ENCODE data around the gene FNDC1.

The FNDC1 gene

GRCh38 chr6:159212525-159213280 is 43.5 kb downstream of the FNDC1 start:
- DNase-seq, result no peak

- DNase-seq, result no peak
Measured at GRCh38 chr6:159213405-159213804, 44.2 kb downstream of the FNDC1 start.

GRCh38 chr6:159214281-159214680 is 45.1 kb downstream of the FNDC1 start:
- DNase-seq, result no peak

- DNase-seq, result no peak
Measured at GRCh38 chr6:159217595-159218275, 48.5 kb downstream of the FNDC1 start.

GRCh38 chr6:159220093-159220492 is 50.9 kb downstream of the FNDC1 start:
- no peak for DNase-seq

GRCh38 chr6:159221486-159222170 is 52.4 kb downstream of the FNDC1 start:
- DNase-seq, result no peak

GRCh38 chr6:159224452-159224851 is 55.3 kb downstream of the FNDC1 start:
- DNase-seq, result no peak

GRCh38 chr6:159229651-159230051 is 60.5 kb downstream of the FNDC1 start:
- DNase-seq, result no peak

GRCh38 chr6:159232106-159232645 is 63.0 kb downstream of the FNDC1 start:
- no peak for DNase-seq

- DNase-seq, result no peak
Measured at GRCh38 chr6:159232751-159233150, 63.6 kb downstream of the FNDC1 start.

GRCh38 chr6:159233365-159234101 is 64.3 kb downstream of the FNDC1 start:
- no peak for DNase-seq

- no peak for DNase-seq
Measured at GRCh38 chr6:159234102-159234553, 64.9 kb downstream of the FNDC1 start.

- no peak for DNase-seq
Measured at GRCh38 chr6:159238920-159239558, 69.8 kb downstream of the FNDC1 start.

GRCh38 chr6:159249128-159249527 is 79.9 kb downstream of the FNDC1 start:
- DNase-seq, result no peak

GRCh38 chr6:159249752-159250151 is 80.6 kb downstream of the FNDC1 start:
- no peak for DNase-seq

- DNase-seq, result no peak
Measured at GRCh38 chr6:159250633-159251032, 81.4 kb downstream of the FNDC1 start.

GRCh38 chr6:159252955-159253508 is 83.8 kb downstream of the FNDC1 start:
- DNase-seq, result no peak

- DNase-seq, result no peak
Measured at GRCh38 chr6:159254186-159254585, 85.0 kb downstream of the FNDC1 start.

- no peak for DNase-seq
Measured at GRCh38 chr6:159255434-159255951, 86.3 kb downstream of the FNDC1 start.

- no peak for DNase-seq
Measured at GRCh38 chr6:159256128-159256527, 86.9 kb downstream of the FNDC1 start.

GRCh38 chr6:159257846-159258245 is 88.6 kb downstream of the FNDC1 start:
- no peak for DNase-seq

Measured in activated CD4-positive, alpha-beta T cell treated with anti-CD3 and anti-CD28 coated beads, Interleukin-2, amount 50 U/mL, for 1 hour (primary cell).